IPS-NIHi11 (cell line): ENCODE measurements around the gene C10orf88.

Experiments used
- DNase-seq: peaks from one replicate; pipeline ENCODE4 v3.0.0; 2012; ENCODE audit warnings: mixed read lengths, low spot score

The C10orf88 gene

GRCh38 chr10:122953902-122954730, at the start of gene C10orf88:
Gene C10orf88 (minus strand): TSS chr10:122954227. CDS start chr10:122954178, 49 bp downstream.
- peak; percentile 98 for DNase-seq

- DNase-seq, result no peak
Measured at GRCh38 chr10:123001370-123001769, 47.3 kb upstream of the C10orf88 start.

- DNase-seq, result no peak
Measured at GRCh38 chr10:123000155-123000554, 46.1 kb upstream of the C10orf88 start.

- no peak for DNase-seq
Measured at GRCh38 chr10:122999347-122999746, 45.3 kb upstream of the C10orf88 start.

GRCh38 chr10:122998934-122999333, 44.9 kb upstream of the C10orf88 start:
- DNase-seq, result no peak

- no peak for DNase-seq
Measured at GRCh38 chr10:122998360-122998917, 44.4 kb upstream of the C10orf88 start.

- DNase-seq, result no peak
Measured at GRCh38 chr10:122997864-122998263, 43.8 kb upstream of the C10orf88 start.

- DNase-seq, result no peak
Measured at GRCh38 chr10:122995936-122996335, 41.9 kb upstream of the C10orf88 start.

GRCh38 chr10:122993797-122994336, 39.8 kb upstream of the C10orf88 start:
- DNase-seq, result no peak

- DNase-seq, result no peak
Measured at GRCh38 chr10:122992031-122992585, 38.1 kb upstream of the C10orf88 start.

GRCh38 chr10:122990278-122990677, 36.3 kb upstream of the C10orf88 start:
- DNase-seq, result no peak

- DNase-seq, result no peak
Measured at GRCh38 chr10:122988501-122988900, 34.5 kb upstream of the C10orf88 start.

GRCh38 chr10:122986335-122986734, 32.3 kb upstream of the C10orf88 start:
- DNase-seq, result no peak

GRCh38 chr10:122984708-122985107, 30.7 kb upstream of the C10orf88 start:
- no peak for DNase-seq

GRCh38 chr10:122983898-122984297, 29.9 kb upstream of the C10orf88 start:
- no peak for DNase-seq

GRCh38 chr10:122981066-122981464, 27.0 kb upstream of the C10orf88 start:
- DNase-seq, result peak; percentile 43

GRCh38 chr10:122980209-122981065, 26.4 kb upstream of the C10orf88 start, which contains the start of gene PSTK:
Gene PSTK (plus strand): TSS chr10:122980401. CDS start chr10:122980480, 79 bp downstream.
- DNase-seq, result peak; percentile 96

GRCh38 chr10:122974543-122975064, 20.6 kb upstream of the C10orf88 start:
- DNase-seq, result no peak

- DNase-seq, result no peak
Measured at GRCh38 chr10:122974023-122974422, 20.0 kb upstream of the C10orf88 start.

GRCh38 chr10:122968698-122969097, 14.7 kb upstream of the C10orf88 start:
- DNase-seq, result no peak

- no peak for DNase-seq
Measured at GRCh38 chr10:122966879-122967278, 12.9 kb upstream of the C10orf88 start.

GRCh38 chr10:122962405-122962804, 8.4 kb upstream of the C10orf88 start:
- no peak for DNase-seq
